Measurements from ENCODE around the gene NHSL2.
"Not testable (repeated sequence)": the region's sequence is repeated elsewhere in the genome, so short reads cannot be mapped to it uniquely, and the experiment has no call there.

NHSL2 gene

GRCh38 chrX:72045552-72046277, 135.1 kb downstream of the NHSL2 start:
- no peak for DNase-seq

- no peak for DNase-seq
Measured at GRCh38 chrX:72046447-72046846, 135.8 kb downstream of the NHSL2 start.

GRCh38 chrX:72048510-72049455, 138.1 kb downstream of the NHSL2 start:
- DNase-seq = no peak

- DNase-seq = no peak
Measured at GRCh38 chrX:72050011-72050410, 139.4 kb downstream of the NHSL2 start.

- no peak for DNase-seq
Measured at GRCh38 chrX:72051589-72051988, 140.9 kb downstream of the NHSL2 start.

GRCh38 chrX:72052415-72053090, 141.9 kb downstream of the NHSL2 start:
- no peak for DNase-seq

GRCh38 chrX:72053508-72053907, 142.9 kb downstream of the NHSL2 start:
- no peak for DNase-seq

GRCh38 chrX:72054779-72055489, 144.3 kb downstream of the NHSL2 start:
- no peak for DNase-seq

- DNase-seq = no peak
Measured at GRCh38 chrX:72057331-72057730, 146.7 kb downstream of the NHSL2 start.

- no peak for DNase-seq
Measured at GRCh38 chrX:72057849-72058248, 147.2 kb downstream of the NHSL2 start.

GRCh38 chrX:72058346-72058745, 147.7 kb downstream of the NHSL2 start:
- DNase-seq = not testable (repeated sequence)

GRCh38 chrX:72060196-72060920, 149.7 kb downstream of the NHSL2 start:
- peak; percentile 41 for DNase-seq

GRCh38 chrX:72060921-72061490, 150.4 kb downstream of the NHSL2 start:
- DNase-seq = no peak

- DNase-seq = peak; percentile 42
Measured at GRCh38 chrX:72062916-72063315, 152.3 kb downstream of the NHSL2 start.

- no peak for DNase-seq
Measured at GRCh38 chrX:72069350-72070160, 158.9 kb downstream of the NHSL2 start.

GRCh38 chrX:72071213-72071612, 160.6 kb downstream of the NHSL2 start:
- DNase-seq = no peak

- DNase-seq = no peak
Measured at GRCh38 chrX:72073633-72074032, 163.0 kb downstream of the NHSL2 start.

- DNase-seq = no peak
Measured at GRCh38 chrX:72078411-72078810, 167.8 kb downstream of the NHSL2 start.

- DNase-seq = no peak
Measured at GRCh38 chrX:72079607-72080006, 169.0 kb downstream of the NHSL2 start.

- DNase-seq = no peak
Measured at GRCh38 chrX:72080150-72080549, 169.5 kb downstream of the NHSL2 start.

- DNase-seq = no peak
Measured at GRCh38 chrX:72080800-72081199, 170.2 kb downstream of the NHSL2 start.

Data from left hindlimb (tissue), 1 donor.